ENCODE data around the gene MECR.

MECR gene

DNA sequence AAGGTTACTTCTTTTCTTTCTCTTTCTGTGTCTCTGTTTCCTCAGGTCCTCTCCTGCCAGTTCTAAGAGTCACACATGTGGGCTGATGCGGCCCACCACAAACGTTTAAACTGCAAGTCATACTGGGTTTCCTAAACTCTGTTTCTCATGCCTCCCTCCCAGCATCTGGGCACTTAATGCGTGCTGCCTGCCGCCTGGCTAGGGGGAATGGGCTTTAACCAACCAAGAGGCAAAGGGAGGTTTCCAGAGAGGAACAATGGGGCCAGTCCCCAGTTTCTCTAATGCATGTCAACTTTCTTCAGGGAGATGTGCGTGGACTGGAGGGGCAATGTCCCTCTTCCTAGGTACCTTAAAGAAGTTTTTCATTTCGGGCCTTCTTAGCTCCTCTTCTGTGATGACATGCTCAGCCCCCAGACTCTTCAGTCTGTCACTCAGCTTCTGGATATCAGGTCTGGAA lies 29.1 kb downstream of the MECR start:
- no peak for DNase-seq

DNA sequence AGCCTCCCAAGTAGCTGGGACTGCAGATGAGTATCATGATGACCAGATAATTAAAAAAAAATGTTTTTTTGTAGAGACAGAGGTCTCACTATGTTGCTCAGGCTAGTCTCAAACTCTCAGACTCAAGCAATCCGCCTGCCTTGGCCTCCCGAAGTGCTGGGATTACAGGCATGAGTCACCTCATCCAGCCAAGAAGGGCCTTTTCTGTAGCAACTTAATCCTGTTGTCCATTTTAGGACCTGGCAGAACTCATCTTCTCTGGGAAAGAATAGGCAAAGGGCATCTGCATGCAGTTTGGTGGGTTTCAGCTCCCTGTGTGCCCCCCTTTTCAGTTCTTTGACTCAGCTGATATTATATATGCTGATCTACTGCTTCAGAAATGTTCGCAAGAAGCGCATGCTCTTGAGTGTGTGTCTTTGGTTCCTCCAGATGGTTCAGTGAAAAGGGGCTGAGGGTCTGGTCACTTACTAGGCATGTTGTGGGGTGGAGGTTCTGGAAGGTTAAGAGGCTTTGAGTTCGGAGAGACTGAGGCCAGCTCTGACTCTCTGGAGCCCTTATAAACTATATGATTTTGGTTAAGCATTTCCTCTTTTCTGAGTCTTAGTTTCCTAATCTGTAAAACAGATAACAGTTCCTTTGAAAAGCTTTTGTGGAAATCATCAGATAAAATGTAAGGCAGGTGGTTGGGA lies 29.7 kb downstream of the MECR start:
- no peak for DNase-seq

DNA sequence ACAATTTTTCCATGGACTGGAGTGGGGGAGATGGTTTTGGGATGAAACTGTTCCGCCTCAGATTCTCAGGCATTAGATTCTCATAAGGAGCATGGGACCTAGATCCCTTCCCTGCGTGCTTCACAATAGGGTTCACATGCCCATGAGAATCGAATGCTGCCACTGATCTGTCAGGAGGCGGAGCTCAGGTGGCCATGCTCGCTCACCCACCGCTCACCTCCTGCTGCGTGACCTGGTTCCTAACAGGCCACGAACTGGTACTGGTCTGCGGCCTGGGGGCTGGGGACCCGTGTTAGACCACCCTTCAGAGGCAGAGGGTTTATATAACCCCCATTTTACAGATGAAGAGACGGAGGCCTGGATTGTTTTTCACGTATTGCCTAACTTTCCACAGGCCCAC lies 32.7 kb downstream of the MECR start:
- DNase-seq, result no peak

DNA sequence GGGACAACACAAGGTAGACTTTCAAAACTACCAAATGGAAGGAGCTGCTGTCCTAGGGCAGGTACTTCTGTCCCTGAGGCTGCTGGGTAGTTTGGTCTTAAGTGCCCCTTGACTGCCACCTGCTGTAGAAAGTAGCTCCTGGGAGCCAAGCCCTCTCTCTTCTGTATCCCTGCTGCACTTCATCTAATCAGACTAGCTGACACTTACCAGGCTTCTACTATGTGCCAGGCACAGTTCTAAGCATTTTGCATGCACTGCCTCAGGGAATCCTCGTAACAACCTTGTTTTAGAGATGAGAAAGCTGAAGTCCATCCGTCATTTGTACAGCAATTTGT lies 33.2 kb downstream of the MECR start:
- DNase-seq, result peak; percentile 39 to 50

- no peak for DNase-seq
Measured at GRCh38 chr1:29196863-29197589, 33.7 kb downstream of the MECR start.

DNA sequence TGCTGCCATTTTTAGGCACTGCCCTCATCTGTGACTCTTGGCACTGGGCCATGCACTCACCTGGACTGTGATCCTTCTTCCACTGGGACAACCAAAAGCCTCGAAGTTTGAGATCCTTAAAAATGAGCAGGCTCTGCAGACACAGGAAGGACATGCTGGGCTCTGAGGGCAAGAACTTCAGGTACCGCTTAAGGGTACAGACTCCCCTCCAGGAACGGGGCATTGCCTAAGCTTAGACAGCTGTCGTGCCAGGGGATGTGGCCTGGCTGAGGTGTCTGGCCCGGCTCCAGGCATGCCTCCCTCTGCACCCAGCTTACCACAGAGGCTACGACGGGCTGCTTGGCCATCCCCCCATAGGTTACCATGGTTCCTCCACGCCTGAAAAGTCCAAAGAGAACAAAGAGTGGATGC lies 34.8 kb downstream of the MECR start:
- no peak for DNase-seq

DNA sequence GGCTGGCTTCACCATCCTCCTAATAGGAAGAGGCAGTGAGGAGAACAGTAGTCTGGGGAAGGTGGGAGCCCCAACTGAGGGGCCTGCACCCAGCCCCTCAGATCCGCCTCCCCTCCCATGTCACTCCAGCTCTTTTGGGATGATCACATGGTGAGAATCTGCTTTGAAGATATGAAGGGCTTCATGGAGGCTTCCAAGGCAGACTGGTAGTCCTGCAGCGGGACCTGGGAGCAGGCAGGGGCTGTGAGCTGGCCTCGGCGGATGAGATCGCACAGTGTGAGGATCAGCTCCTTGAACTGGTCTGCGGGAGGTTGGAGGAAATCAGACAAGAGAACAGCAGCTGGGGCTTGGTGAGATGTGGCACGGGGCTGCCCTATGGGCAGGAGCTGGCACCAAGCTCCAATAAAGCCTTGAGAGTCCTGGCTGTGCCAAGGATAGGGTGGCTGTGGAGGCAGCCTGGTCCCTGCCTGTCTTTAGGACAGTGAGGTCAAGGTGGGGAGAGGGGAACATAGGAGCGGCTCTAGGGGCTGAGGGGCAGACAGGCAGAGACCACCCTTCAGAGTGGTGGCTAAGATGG lies 36.8 kb downstream of the MECR start:
- no peak for DNase-seq

DNA sequence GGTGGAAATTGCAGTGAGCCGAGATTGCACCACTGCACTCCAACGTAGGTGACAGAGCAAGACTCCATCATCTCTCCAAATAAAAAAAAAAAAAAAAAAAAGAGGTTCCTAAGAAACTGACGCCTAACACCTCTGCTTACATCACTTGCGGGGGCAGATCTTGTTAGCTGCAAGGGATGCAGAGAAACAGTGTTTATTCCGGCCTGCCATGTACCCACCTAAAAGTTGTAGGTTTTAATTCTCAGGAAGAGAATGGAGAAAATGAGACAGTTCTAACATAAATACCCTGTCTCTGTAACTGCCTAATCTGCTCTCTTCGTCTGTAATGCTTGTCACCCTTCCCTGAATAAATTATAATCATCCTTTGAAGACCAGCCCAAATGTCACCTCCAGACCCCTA lies 40.0 kb downstream of the MECR start:
- DNase-seq, result no peak

- DNase-seq, result no peak
Measured at GRCh38 chr1:29186707-29187106, 44.0 kb downstream of the MECR start.

- DNase-seq, result no peak
Measured at GRCh38 chr1:29186252-29186651, 44.5 kb downstream of the MECR start.

DNA sequence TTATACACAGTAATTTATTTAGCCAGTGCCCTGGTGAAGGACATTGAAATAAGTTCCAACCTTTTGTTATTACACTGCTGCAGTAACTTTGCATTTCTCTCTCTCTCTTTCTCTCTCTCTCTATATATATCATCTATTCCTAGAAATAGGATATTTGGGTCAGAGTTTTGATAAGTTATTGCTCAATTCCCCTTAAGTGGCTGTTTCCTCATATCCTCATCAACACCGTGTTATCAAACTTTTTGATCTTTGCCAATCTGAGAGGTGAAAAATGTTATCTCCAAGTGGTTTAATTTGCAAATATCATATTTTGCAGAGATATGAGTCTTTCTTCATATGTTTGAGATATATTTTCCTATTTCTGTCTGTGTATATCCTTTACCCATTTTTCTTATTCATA lies 47.4 kb downstream of the MECR start:
- DNase-seq, result no peak

DNA sequence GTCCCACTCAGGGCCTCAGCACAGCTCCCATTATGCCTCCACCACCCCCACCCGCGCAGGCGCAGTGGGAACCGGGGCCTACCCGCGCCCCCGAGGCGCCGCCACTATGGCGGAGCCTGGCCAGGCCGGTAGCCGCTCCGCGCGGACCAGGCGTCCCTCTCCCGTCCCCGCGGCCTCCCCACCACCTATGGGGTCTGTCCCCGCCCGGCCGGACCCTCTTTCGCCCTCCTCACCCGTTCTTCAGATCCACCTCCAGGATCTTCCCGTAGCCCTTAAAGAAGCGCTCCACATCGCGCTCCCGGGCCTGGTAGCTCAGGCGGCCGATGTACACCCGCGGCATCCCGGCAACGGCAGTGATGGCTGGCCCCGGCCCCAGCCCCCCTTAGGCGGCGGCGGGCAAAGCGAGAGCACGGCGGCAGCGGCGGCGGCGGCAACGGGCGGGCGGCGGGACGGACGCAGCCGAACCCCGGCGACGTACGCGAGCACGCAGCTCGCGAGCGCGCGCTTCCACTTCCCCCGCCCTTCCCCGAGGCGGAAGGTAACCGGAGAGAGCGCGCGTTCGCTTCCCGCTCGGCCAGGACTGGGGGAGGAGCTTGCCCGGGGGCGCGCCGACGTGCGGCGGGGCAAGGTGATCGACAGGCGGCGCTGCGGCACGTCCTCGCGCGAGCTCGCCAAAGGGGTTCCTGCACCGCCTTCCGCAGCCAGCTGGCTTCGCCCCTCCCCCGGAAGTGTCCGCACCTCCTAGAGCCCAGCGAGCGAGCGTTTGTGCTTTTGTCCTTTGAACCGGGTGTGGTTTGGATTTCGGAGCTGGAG lies 49.1 kb downstream of the MECR start, which contains the start of gene SRSF4:
Gene SRSF4, minus strand, starts transcription at position 488 of the 813 bp plus-strand sequence. Its CDS starts 148 bp downstream, at position 340.
- peak; percentile 98 to 99 for DNase-seq

DNA sequence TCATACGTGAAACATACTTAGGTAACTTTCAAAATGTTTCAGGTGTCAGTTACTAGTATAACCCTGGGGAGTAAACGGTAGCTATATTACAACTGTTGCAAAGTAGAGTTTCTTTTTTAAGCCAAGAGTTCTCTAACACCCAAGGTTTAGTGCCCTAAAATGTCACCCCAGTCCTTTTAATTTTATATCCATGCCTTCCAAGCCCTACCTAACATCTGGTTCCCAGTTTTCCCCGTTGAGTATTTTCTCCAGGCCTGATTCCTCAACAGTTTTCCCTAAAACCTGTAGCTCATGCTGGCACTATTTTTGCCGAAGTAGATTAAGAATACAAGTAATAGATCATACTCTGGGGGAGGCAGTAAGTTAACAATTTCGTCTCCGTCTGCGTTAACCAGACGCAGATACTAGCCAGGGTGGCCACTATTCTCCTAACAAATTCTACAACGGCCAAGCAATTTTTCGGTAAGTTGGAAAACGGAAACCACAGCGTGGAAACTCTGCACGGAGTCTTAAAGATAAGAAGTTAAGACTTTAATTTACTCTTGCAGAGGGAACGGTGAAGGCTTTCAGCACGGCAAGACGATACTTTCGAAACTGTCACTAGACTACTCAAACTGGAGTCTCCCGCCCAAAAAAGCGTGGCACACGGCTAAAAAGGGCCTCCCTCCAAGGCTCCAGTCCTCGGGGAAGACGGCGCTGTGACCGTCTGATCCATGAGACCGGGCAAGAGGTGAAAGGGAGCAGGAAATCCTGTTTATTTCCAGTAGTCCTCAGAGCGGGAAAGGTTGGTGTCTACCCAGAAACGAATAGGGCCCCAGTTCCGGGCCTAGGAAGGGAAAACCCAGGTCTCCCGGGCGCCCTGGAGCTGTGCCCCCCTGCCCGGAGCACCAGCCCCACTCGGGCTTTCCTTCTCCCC lies 50.0 kb downstream of the MECR start:
- no peak for DNase-seq

DNA sequence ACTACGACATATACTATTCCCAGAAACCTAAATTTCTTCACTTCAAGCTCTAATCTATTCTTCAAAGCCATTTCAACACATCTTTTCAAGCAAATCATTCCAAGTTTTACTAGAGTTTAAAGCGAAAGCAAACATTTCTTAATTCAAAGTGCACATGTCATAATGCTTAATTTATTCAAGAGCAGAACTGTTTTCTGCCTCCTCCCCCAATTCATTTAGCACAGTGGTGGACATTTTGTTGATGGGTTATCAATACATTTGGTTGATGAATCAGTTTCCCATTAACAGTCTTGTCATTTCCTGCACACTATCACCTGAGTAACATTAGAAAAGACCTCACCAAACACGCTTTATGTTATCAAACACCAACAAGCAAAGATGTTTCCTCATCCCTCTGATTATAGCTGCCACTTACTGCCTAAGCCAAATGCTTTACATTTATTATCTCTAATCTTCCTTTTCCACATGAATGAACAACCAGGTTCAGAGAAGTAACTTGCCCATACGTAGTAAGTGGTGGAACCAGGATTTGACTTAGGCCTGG lies 51.0 kb downstream of the MECR start:
- peak in 1 of 2 donors; percentile 53 for DNase-seq

GRCh38 chr1:29177022-29177705 lies 53.6 kb downstream of the MECR start:
- no peak for DNase-seq

GRCh38 chr1:29176576-29176975 lies 54.2 kb downstream of the MECR start:
- no peak for DNase-seq

- no peak for DNase-seq
Measured at GRCh38 chr1:29172415-29172939, 58.3 kb downstream of the MECR start.

GRCh38 chr1:29171521-29171920 lies 59.2 kb downstream of the MECR start:
- no peak for DNase-seq

DNA sequence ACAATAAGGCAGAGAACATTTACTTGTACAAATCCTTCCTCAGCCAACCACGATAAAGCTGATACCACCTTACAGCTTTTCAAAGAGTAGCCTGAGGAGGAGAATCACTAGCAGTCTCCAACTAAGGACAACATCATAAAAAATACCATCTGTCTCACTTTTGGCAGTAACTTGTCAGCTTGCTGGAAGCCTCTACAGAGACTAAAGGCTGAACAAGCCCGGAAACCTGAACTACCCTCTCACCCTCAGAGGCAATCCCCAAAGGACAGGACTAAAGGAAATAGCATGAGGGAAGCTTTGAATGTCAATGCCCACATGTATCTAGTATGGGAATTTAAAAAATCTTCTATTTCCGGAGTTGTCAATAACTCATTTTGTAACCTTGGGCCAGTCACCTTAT lies 59.6 kb downstream of the MECR start:
- no peak for DNase-seq

DNA sequence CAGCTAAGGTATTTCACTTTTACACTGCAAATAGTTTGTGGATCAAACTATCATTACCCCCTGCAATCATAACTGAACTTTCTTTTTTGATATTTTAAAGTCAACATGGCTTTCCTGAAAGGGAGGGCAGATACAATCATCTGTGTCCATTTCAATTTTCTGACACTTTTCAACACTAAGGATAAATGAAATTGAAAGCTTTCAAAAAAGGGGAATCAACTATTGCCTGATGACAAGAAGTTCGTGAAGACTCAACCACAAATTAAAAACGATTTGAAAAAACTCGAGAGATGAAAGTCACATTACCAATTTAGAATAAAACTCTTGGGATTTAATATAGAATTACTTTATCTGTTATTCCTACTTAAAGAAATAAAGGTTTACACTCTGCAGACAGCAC lies 60.8 kb downstream of the MECR start:
- no peak for DNase-seq

GRCh38 chr1:29167904-29168303 lies 62.8 kb downstream of the MECR start:
- no peak for DNase-seq

Data from CD4-positive, alpha-beta T cell treated with Interleukin-4 for 1 hour (primary cell).